Activated CD8-positive, alpha-beta T cell treated with anti-CD3 and anti-CD28 coated beads for 36 hours (primary cell): ENCODE data around the gene ERGIC1. TPM values are rescaled to one million over a fixed set of nuclear protein-coding genes. Genes with fewer than 3 reads are reported as not detected.

Source experiments
- ATAC-seq: fragments of 200-7000 bp; cut with Tn5 transposase; one replicate; pipeline ENCODE4 v1.10.0; 2021; ENCODE audit warnings: mild to moderate bottlenecking, moderate library complexity
- CTCF ChIA-PET: fragments of 350-600 bp; sonication (Branson Sonifier 250); formaldehyde crosslinking; loops from one replicate; lab custom pipeline; 2021; ENCODE audit warnings: antibody characterized with exemption; lab: Charles Lee
- POLR2A ChIA-PET: fragments of 350-600 bp; sonication (Branson Sonifier 250); formaldehyde crosslinking; loops from one replicate; lab custom pipeline; 2021; ENCODE audit warnings: antibody characterized with exemption; lab: Charles Lee
- DNase-seq: peaks from one replicate; pipeline ENCODE4 v3.0.0-alpha.2; 2020
- H3K27ac Mint-ChIP-seq: one replicate; pipeline ENCODE4 v1.8.0; 2021; ENCODE audit warnings: mild to moderate bottlenecking, mixed read lengths
- H3K27me3 Mint-ChIP-seq: one replicate; pipeline ENCODE4 v1.8.0; 2021; ENCODE audit warnings: mixed read lengths
- H3K36me3 Mint-ChIP-seq: one replicate; pipeline ENCODE4 v1.8.0; 2021; ENCODE audit warnings: low read depth, mixed read lengths
- H3K4me1 Mint-ChIP-seq: one replicate; pipeline ENCODE4 v1.8.0; 2021; ENCODE audit warnings: low read depth, mixed read lengths
- H3K4me3 Mint-ChIP-seq: one replicate; pipeline ENCODE4 v1.8.0; 2021; ENCODE audit warnings: mild to moderate bottlenecking, moderate library complexity, mixed read lengths
- H3K9me3 Mint-ChIP-seq: one replicate; pipeline ENCODE4 v1.8.0; 2021; ENCODE audit warnings: mixed read lengths
- intact Hi-C: fragments of 100-400 bp; cut with micrococcal nuclease; formaldehyde crosslinking; loops from one replicate; pipeline ENCODE4 v1.10.0; 2022
- total RNA-seq, 2 experiments: library from RNA; stranded (reverse); gene quantifications; one replicate each; pipeline ENCODE4 v1.2.3, GENCODE V29; 2021
- TF ChIP-seq, protein P1 (sequence below): fragments of 200-600 bp; IDR thresholded peaks from one replicate; pipeline ENCODE4 v1.8.0; 2022; ENCODE audit warnings: antibody characterized with exemption, mild to moderate bottlenecking

The ERGIC1 gene
- total RNA-seq, 2 experiments from 2014 or later, result 56.1 to 57.0 TPM

GRCh38 chr5:172871536-172871935, 37.5 kb downstream of the ERGIC1 start:
- no peak for ATAC-seq

DNA sequence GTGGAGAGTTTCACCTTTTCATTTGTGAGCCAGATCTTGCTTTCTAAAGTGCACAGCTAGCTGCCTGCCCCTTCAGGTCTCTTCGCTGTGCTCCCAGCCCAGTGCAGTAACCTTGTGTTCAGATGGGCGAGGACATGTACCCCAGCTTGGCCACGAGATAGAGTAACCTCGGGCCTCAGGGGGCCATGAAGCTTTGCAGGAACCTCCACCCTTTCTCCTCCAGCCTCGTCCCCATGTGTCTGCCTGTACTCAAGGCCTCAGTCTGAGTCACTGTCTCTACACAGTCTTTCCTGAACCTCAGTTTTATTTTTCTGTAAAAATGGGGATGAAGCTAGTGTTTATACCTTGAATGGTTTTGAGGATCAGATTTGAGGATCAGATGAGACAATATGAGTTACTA, 37.9 kb downstream of the ERGIC1 start:
- no peak for ATAC-seq
- ChIA-PET CTCF (interaction anchor here (0.9 to 1.2 kb wide), 3 partner anchors 61 to 159 kb away, joined by 3 to 4 read pairs (median 3); no protein-coding TSS in a partner anchor), POLR2A (interaction anchor here (0.6 kb wide), 1 partner anchor 11 kb away, joined by 3 read pairs; no protein-coding TSS in a partner anchor)
- Mint-ChIP-seq H3K27ac (no peak overlapping the region), H3K36me3 (no peaks in the 10 kb centered on the region), H3K9me3 (no peaks in the 10 kb centered on the region), H3K27me3 (no peaks in the 10 kb centered on the region), H3K4me1 (peaks cover 26% of the 10 kb centered on the region), H3K4me3 (no peak overlapping the region)
- intact Hi-C loops, result no loop called here
- TF ChIP-seq, protein P1, sequence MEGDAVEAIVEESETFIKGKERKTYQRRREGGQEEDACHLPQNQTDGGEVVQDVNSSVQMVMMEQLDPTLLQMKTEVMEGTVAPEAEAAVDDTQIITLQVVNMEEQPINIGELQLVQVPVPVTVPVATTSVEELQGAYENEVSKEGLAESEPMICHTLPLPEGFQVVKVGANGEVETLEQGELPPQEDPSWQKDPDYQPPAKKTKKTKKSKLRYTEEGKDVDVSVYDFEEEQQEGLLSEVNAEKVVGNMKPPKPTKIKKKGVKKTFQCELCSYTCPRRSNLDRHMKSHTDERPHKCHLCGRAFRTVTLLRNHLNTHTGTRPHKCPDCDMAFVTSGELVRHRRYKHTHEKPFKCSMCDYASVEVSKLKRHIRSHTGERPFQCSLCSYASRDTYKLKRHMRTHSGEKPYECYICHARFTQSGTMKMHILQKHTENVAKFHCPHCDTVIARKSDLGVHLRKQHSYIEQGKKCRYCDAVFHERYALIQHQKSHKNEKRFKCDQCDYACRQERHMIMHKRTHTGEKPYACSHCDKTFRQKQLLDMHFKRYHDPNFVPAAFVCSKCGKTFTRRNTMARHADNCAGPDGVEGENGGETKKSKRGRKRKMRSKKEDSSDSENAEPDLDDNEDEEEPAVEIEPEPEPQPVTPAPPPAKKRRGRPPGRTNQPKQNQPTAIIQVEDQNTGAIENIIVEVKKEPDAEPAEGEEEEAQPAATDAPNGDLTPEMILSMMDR, result no peak
- no peak for DNase-seq

More at GRCh38 chr5:172871536-172871935, 37.5 kb downstream of the ERGIC1 start:
- TF ChIP-seq, protein P1, result no peak
- H3K27me3 Mint-ChIP-seq, result no peaks in the 10 kb centered on the region
- intact Hi-C loops, result no loop called here
- no peaks in the 10 kb centered on the region for H3K9me3 Mint-ChIP-seq
- no peak overlapping the region for H3K4me3 Mint-ChIP-seq
- no peaks in the 10 kb centered on the region for H3K36me3 Mint-ChIP-seq
- CTCF ChIA-PET, result interaction anchor here (1.0 kb wide), 1 partner anchor 155 kb away, joined by 4 read pairs; no protein-coding TSS in a partner anchor
- DNase-seq, result no peak
- peaks cover 28% of the 10 kb centered on the region for H3K4me1 Mint-ChIP-seq
- no peak overlapping the region for H3K27ac Mint-ChIP-seq
- POLR2A ChIA-PET, result interaction anchor here (0.6 kb wide), 1 partner anchor 10 kb away, joined by 3 read pairs; no protein-coding TSS in a partner anchor

GRCh38 chr5:172872997-172873491, 39.0 kb downstream of the ERGIC1 start:
- ATAC-seq (no peak), DNase-seq (no peak)
- Mint-ChIP-seq H3K27ac (no peak overlapping the region), H3K4me1 (peaks cover 22% of the 10 kb centered on the region), H3K36me3 (no peaks in the 10 kb centered on the region), H3K27me3 (no peaks in the 10 kb centered on the region), H3K9me3 (no peaks in the 10 kb centered on the region), H3K4me3 (no peak overlapping the region)
- CTCF ChIA-PET, result interaction anchor here (0.9 to 1.2 kb wide), 2 partner anchors 60 to 160 kb away, joined by 3 read pairs; no protein-coding TSS in a partner anchor
- POLR2A ChIA-PET, result no interaction called here
- TF ChIP-seq, protein P1, result no peak
- intact Hi-C loops, result no loop called here

DNA sequence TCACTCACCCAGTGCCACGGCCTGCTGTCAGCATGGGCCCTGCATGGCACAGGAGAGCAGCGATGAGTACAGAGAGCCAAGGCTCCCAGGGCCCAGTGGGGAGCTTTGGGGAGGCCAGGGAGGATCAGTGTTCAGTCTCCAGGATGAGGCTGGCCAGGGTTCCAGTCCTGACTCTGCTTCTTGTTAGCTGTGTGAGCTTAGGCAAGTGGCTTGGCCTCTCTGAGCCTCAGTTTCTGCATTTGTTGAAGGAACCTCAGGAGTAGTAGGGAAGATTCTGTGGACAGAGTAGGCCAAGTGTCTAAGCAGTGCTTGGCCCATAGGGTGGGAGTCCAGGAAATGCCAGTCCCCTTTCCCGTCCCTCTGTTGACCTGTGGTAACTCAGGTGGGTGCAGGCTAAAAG, 39.5 kb downstream of the ERGIC1 start:
- no peak for DNase-seq
- intact Hi-C loops, result no loop called here
- TF ChIP-seq, protein P1, result no peak
- ATAC-seq, result no peak
- ChIA-PET CTCF (no interaction called here), POLR2A (no interaction called here)
- H3K36me3 Mint-ChIP-seq, result no peaks in the 10 kb centered on the region
- peaks cover 17% of the 10 kb centered on the region for H3K4me1 Mint-ChIP-seq
- H3K9me3 Mint-ChIP-seq, result no peaks in the 10 kb centered on the region
- no peaks in the 10 kb centered on the region for H3K27me3 Mint-ChIP-seq
- H3K27ac Mint-ChIP-seq, result no peak overlapping the region
- H3K4me3 Mint-ChIP-seq, result no peak overlapping the region
